Frontal cortex (tissue), 4 donors: ENCODE data around the gene HS6ST1. TPM values are rescaled to one million over a fixed set of nuclear protein-coding genes. Genes with fewer than 3 reads are reported as not detected.
A peak's percentile ranks its signal among the peaks of the same experiment; 100 is the strongest.
"Not testable (repeated sequence)": the region's sequence is repeated elsewhere in the genome, so short reads cannot be mapped to it uniquely, and the experiment has no call there.

ENCODE experiments used
- DNase-seq, 2 donors: peaks; one replicate each; pipeline ENCODE4 v3.0.0; 2012; ENCODE audit warnings: low spot score in 2 of 2
- FAIRE-seq: peaks from 2 replicates; lab custom pipeline; 2012; peaks lifted over from hg19 to GRCh38; lab: Jason Lieb, UNC
- total RNA-seq: library from RNA; depleted of rRNA; stranded (reverse); fragments of >200 nt; gene quantifications from one replicate; pipeline ENCODE4 v1.2.3, GENCODE V29; 2014
- donor health status: control.
- donor health status: control.
- donor health status: control.

Gene HS6ST1
- total RNA-seq, 1 donor from 2014 or later: 51.8 TPM

GRCh38 chr2:128260239-128261138 is 58.2 kb downstream of the HS6ST1 start:
- peak; percentile 50 to 64 for DNase-seq
- FAIRE-seq: no peak

DNA sequence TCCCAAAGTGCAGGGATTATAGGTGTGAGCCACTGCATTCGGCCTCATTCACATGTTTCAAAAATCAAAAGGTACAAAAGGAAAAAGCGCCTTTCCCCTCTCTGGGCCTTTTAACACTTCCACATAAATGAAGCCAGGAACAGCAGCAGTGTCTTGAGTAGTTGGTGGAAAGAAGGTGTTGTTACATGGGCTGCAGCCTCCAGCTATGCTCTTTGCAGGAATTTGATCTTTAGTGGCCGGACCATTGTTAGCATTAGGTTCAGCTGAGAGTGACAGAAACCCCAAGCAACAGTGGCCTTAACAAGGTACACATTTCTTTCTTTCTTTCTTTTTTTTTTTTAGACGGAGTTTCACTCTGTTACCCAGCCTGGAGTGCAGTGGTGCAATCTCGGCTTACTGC is 59.1 kb downstream of the HS6ST1 start:
- no peak for FAIRE-seq
- no peak for DNase-seq

GRCh38 chr2:128258218-128258617 is 60.5 kb downstream of the HS6ST1 start:
- FAIRE-seq (no peak), DNase-seq (no peak)

GRCh38 chr2:128252501-128252900 is 66.2 kb downstream of the HS6ST1 start:
- no peak for DNase-seq
- no peak for FAIRE-seq

GRCh38 chr2:128252086-128252485 is 66.6 kb downstream of the HS6ST1 start:
- DNase-seq, FAIRE-seq: not testable (repeated sequence)

- DNase-seq (no peak), FAIRE-seq (no peak)
These were observed 68.2 kb downstream of the HS6ST1 start for GRCh38 chr2:128250229-128251025.

GRCh38 chr2:128249555-128249954 is 69.1 kb downstream of the HS6ST1 start:
- FAIRE-seq (no peak), DNase-seq (no peak)

DNA sequence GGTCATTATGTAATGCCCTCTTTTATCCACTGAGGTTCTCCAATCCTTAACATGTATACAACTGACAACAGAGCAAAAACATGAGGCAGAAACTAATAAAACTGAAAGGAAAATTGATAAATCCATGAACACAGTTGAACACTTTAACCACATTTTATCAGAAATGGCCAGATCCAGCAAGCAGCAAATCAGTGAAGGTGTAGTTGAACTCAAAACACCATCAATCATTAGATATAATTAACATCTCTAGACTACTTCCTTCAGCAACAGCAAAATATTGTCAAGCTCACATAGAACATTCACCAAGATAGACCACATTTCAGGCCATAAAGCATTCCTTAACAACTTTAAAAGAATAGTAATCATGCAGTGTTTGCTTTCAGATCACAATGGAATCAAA is 72.9 kb downstream of the HS6ST1 start:
- FAIRE-seq: no peak
- no peak for DNase-seq

DNA sequence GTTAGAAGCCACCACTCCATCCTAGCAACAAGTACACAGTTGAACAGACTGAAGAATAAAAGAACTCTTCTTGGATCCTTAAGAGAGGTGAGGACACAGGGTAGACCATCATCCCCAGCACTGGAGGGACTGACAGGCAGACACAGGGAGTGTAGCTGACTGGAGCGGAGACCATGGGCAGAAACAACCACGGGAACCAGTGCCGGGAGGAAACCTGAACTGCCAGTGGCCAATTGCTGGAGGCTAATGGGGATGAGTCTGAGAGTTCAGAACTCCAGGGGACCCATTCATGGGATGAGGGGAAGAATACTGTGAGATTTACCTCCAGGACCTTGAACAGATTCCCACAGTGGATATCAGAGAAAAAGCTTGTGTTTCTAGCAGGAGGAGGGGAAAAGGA is 76.8 kb downstream of the HS6ST1 start:
- DNase-seq: no peak
- FAIRE-seq: no peak

DNA sequence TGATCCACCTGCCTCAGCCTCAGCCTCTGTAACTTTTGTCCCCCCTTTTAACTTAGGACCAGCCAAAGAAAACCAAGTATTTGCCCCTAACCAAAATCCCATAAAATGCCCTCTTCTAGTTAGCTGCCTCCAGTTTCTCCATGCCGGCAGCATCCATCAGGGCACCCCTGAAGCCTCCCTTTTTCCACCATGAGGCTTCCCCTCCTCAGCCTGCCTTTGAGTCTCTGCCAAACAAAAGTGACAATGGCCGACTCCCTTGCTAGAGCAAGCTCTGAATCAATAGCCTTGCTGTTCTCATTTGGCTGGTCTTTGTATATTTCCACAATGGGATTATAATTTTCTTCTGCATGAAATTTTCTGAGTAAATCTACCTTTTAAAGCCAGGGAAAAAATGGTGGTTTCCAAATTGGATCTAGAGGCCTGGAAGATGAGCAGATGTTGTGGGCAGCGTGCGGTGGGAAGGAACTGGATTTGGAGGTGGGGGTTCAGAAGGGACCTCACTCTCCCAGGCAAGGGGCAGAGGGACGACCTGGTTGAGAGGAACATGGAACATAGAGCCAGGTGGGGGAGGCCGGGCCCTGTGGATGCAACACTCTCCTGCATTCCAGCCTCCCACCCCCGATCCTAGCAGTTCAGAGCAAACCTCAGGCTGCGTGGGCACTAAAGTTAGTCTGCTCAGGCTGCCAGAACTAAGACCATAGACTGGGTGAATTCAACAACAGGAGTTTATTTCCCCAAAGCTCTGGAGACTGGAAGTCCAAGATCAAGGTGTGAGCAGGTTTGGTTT is 80.6 kb downstream of the HS6ST1 start:
- FAIRE-seq: no peak
- no peak for DNase-seq

DNA sequence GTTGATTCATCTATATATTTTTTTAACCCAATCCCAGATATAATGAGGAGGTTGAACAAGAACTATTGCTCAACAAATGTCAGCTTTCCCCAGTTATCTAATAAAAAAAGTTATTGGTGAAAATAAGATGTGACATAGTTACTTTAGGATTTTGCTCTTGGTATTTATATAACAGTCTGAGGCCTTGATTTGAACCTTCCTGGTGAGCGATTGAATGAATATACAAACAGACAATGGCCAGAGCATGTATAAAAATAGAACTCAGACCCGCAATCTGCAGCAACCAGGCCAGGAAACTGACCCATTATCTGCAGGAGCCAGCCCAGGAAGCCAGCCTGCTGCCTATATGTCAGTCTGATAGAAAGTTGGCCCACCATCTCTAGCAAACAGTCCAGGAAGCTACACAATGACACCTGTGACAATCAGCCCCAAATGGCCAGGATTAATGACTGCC is 81.6 kb downstream of the HS6ST1 start:
- no peak for FAIRE-seq

GRCh38 chr2:128236491-128237035 is 82.1 kb downstream of the HS6ST1 start:
- no peak for DNase-seq
- FAIRE-seq: no peak

More for the DNA sequence above, 81.6 kb downstream of the HS6ST1 start:
- DNase-seq: no peak

GRCh38 chr2:128235581-128235980 is 83.1 kb downstream of the HS6ST1 start:
- FAIRE-seq (no peak), DNase-seq (no peak)

DNA sequence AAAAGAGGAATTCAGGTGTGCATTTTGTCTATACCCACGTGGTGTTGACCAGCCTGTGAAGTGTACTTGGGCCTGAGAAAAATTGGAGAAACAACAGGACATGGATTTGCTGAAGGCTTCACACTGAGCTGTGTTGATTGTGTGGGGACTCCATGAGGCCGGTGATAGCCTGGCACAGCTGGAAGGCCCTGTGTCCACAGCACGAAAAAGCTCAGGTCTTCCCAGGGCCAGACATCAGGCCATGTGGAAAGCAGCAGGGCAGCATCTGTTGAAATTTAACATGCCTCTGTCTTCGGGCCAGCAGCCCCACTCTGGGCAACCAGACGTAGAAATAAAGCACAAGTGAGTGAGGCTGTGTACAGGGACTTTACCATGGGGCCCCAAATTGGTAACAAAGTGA is 84.1 kb downstream of the HS6ST1 start:
- no peak for FAIRE-seq

GRCh38 chr2:128233790-128234395 is 84.8 kb downstream of the HS6ST1 start:
- FAIRE-seq: no peak
- DNase-seq: no peak

More for the DNA sequence above, 84.1 kb downstream of the HS6ST1 start:
- no peak for DNase-seq

DNA sequence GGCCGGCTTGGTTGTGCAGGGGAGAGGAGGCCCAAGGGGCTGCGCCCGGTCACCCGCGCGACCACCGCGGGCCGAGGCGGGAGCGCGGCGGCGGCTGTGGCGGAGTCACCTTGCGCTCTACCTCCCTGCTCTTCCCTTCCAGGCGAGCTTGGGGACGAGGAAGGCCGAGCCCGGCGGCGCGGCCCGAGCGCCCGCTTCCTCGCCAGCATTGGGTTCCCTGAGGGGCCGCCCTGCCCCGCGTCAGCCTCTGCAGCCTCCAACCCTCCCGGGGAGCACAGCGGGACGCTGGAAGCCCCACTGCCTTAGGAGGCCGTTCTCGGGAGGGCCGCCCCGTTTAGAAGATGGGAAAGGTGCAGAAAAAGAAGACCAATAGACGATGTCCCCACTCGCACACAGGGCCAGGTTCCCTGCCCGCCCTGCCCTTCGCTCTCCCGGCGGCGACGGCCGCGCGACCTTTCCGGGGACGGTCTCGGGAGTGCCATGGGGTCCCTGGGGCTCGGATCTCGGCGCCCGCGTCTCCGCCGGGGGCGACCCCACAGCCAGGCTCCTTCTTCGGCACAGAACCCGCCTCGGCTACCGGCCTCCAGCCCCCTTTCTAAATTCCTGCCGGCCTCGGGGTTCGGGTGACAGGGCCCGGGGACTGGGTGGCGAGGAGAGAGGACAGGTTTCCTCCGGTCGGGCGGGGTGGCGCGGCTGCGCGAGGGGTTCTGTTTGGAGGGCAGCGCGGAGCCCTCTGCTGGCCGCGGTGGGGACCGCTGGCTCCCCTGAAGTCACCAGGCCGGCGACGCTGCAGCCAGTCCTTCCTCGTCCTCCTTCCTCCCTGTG is 85.5 kb downstream of the HS6ST1 start:
- FAIRE-seq: no peak
- DNase-seq: peak; percentile 90 to 93

DNA sequence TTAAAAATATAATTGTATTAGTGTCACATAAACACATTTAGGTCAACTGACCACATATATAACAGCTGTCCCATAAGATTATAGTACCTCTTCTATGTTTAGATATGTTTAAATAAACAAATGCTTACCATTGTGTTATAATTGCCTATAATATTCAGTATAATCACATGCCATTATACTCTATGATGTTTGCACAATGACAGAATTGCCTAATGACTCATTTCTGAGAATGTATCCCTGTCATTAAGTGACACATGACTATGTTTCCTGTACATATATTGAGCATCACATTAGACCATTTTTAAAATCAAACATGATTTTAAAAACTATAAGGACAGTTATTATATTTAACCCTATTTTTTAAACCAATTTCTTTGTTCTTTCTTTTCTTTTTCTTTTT is 89.8 kb downstream of the HS6ST1 start:
- no peak for DNase-seq
- FAIRE-seq: no peak

DNA sequence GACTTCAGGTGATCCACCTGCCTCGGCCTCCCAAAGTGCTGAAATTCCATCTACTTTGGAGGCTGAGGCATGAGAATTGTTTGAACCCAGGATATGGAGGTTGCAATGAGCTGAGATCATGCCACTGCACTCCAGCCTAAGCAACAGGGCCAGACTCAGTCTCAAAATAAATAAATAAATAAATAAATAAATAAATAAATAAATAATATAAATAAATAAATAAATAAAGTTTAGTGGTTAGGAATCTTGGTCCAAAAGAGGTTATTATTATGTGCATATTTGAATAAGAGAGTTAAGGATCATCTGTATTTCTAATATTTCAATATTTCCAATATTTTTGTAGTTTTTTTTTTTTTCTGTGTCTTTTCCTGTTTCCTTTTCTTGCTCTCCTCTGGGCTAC is 90.8 kb downstream of the HS6ST1 start:
- DNase-seq (no peak), FAIRE-seq (no peak)

DNA sequence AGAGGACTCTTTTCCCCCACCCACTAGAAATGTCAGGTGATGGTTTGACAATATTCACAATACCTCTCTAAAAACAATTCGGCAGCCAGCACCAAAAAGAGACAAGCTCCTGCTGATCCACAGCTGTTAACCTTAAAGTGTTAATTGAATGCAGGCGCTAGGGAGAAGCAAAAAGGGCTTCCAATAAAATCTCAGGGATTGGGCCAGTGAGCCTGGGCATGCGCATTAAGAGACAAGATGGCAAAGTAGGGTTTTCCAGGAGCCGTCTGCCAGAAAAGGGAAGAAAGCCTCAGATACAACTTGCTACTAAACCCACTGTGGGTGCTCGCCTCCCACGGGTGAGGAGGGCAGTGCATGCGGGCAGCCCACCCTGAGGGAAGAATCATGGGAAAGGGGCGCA is 98.8 kb downstream of the HS6ST1 start:
- DNase-seq (no peak), FAIRE-seq (no peak)
